Right atrium auricular region (tissue), 2 donors: Measurements from ENCODE around the gene TBX20. TPM values are rescaled to one million over a fixed set of nuclear protein-coding genes. Genes with fewer than 3 reads are reported as not detected.
A peak's percentile ranks its signal among the peaks of the same experiment; 100 is the strongest.

Experiments
- DNase-seq: peaks from one replicate; pipeline ENCODE4 v3.0.0-alpha.2; 2019; ENCODE audit warnings: low spot score
- H3K27ac ChIP-seq, 2 donors: fragments of 200-600 bp; sonication (generic); 1 replicate in 1 of 2; 2 replicates in 1 of 2; pipeline ENCODE4 v1.5.1; 2016 to 2019
- H3K27me3 ChIP-seq, 2 donors: fragments of 200-600 bp; sonication (generic); one replicate each; pipeline versions ENCODE4 v1.5.1 to v1.6.0; 2017 to 2019
- H3K36me3 ChIP-seq: fragments of 200-600 bp; sonication (generic); one replicate; pipeline ENCODE4 v1.5.1; 2016
- H3K4me1 ChIP-seq, 2 donors: fragments of 200-600 bp; sonication (generic); one replicate each; pipeline versions ENCODE4 v1.5.1 to v1.6.0; 2017 to 2019
- H3K4me3 ChIP-seq, 2 donors: fragments of 200-600 bp; sonication (generic); 1 replicate in 1 of 2; 2 replicates in 1 of 2; pipeline ENCODE4 v1.5.1; 2017 to 2019; ENCODE audit warnings: mild to moderate bottlenecking in 1 of 2, moderate library complexity in 1 of 2
- H3K9me3 ChIP-seq, 2 donors: fragments of 200-600 bp; sonication (generic); one replicate each; pipeline ENCODE4 v1.5.1; 2019
- CTCF ChIP-seq, 2 donors: fragments of 200-600 bp; sonication (generic); IDR thresholded peaks; one replicate each; pipeline ENCODE4 v1.5.1; 2019; ENCODE audit warnings: antibody characterized with exemption in 2 of 2
- total RNA-seq, 2 donors: library from RNA; depleted of rRNA; stranded (reverse); fragments of >200 nt; gene quantifications; one replicate each; pipeline ENCODE4 v1.1.0, GENCODE V29; 2016

Gene TBX20
- total RNA-seq, 2 donors from 2014 or later: 132 to 140 TPM

DNA sequence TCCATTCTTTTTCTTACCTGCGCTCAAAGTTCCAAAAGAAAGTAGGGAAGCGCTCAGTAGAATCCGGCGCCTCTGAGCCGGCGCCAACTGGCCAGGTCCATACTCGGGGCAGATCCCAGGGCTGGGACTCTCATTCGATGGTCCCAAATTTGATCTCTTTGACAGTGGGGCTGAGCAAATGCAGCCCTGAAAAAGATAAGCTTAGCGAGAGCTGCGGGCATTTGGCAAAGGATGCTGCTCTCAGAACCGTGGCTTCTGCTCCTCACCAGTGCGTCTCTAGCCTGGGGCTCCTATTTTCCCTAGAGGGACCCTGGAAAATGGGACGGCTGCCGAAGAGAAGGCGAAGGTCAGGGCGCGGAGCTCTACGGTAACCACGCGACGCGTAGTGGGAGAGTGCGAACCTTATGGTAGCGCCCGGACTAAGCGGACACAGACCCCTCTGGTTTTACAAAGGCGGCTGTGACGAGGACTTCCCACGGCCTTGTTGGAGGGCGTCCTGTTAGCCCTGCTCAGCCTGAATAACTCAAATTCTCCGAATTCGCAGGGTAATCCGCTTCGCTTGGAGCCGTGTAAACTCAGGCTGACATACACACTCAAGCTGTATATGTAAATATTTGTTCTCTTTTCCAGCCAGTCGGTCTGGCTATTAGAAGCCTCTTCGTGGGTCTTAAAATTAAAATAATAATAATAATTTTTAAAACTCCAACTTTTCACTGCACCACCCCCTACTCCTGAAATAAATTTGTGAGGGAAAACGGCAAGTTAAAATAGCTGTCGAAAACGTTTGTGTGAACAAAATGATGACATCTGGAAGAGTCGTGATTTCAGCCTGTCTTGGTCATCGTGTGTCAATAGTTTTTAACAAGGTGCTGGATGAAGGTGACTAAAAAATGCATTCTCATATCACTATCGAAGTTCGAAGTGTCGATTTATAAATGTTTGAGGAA, 869 bp upstream of the TBX20 start:
- H3K36me3 ChIP-seq: peaks cover 5% of the 10 kb centered on the region
- no peak for TF ChIP-seq CTCF (IDR thresholded peaks at IDR 0.05)
- H3K27ac ChIP-seq: peak overlapping the region; percentile 88 to 95
- peaks cover 0 to 23% of the 10 kb centered on the region in 2 donors for H3K4me1 ChIP-seq
- H3K4me3 ChIP-seq: peak overlapping the region; percentile 81 to 83
- no peaks in the 10 kb centered on the region for H3K9me3 ChIP-seq
- DNase-seq: peak; percentile 60
- no peaks in the 10 kb centered on the region for H3K27me3 ChIP-seq

DNA sequence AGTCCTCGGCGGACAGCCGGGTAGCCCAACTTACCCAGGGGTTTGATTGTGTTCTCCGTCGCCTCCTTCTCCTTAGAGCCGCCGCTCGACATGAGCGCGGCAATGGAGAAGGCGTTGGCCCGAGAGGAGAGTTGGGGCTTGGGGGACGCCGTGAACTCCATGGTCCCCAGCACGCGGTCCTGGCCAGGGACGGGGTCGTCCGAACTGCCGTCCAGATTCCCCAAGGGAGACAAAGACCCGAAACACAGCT, 515 bp downstream of the TBX20 start:
- Histone ChIP-seq H3K4me1 (peaks cover 0 to 26% of the 10 kb centered on the region in 2 donors), H3K9me3 (no peaks in the 10 kb centered on the region), H3K36me3 (peaks cover 6% of the 10 kb centered on the region), H3K4me3 (peak overlapping the region; percentile 81 to 83), H3K27me3 (no peaks in the 10 kb centered on the region), H3K27ac (peak overlapping the region; percentile 91 to 95)
- TF ChIP-seq CTCF (IDR thresholded peaks at IDR 0.05): no peak
- DNase-seq: no peak

- Histone ChIP-seq H3K4me1 (peaks cover 0 to 24% of the 10 kb centered on the region in 2 donors), H3K27me3 (no peaks in the 10 kb centered on the region), H3K36me3 (peaks cover 6% of the 10 kb centered on the region), H3K9me3 (no peaks in the 10 kb centered on the region), H3K4me3 (peak overlapping the region; percentile 81 to 83), H3K27ac (peak overlapping the region; percentile 91 to 95)
- no peak for TF ChIP-seq CTCF (IDR thresholded peaks at IDR 0.05)
- DNase-seq: no peak
These were observed 1.1 kb downstream of the TBX20 start for GRCh38 chr7:35252612-35253459.

DNA sequence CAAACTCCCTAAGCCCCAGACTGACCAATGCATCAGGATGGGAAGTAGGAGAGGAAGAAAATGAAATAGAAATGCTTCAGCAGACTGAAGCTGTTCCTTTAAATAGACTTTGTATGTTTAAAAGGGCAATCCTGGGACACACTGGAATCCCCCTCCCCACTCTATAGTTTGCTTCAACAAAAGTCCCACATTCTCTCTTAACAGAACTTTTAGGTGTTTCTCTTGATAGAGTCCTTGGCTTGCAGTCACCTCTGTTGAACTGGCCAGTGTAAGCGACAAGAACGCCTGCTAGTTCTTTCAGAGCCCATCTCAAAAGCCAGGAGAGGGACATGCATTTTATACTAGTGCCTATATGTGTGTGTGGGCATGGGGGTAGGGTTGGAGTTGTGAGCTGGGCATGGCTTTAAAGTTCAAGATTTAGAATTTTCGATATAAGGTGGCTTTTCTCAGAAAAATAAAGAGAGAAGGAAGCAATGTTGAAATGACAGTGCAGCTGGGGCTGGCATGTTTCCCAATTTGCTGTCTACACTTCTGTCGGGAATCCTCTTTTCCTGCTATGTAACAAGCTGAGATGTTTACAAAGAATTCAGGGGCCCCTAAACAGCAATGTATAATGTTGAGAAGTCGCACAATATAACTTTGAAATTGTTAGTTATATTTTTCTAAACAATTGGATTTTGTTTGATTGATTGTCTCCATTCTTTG, 2.1 kb downstream of the TBX20 start:
- Histone ChIP-seq H3K36me3 (peaks cover 6% of the 10 kb centered on the region), H3K27me3 (no peaks in the 10 kb centered on the region), H3K4me3 (peak overlapping the region; percentile 81 to 83), H3K4me1 (peaks cover 0 to 22% of the 10 kb centered on the region in 2 donors), H3K27ac (peak overlapping the region; percentile 91 to 95), H3K9me3 (no peaks in the 10 kb centered on the region)
- no peak for TF ChIP-seq CTCF (IDR thresholded peaks at IDR 0.05)
- DNase-seq: no peak

DNA sequence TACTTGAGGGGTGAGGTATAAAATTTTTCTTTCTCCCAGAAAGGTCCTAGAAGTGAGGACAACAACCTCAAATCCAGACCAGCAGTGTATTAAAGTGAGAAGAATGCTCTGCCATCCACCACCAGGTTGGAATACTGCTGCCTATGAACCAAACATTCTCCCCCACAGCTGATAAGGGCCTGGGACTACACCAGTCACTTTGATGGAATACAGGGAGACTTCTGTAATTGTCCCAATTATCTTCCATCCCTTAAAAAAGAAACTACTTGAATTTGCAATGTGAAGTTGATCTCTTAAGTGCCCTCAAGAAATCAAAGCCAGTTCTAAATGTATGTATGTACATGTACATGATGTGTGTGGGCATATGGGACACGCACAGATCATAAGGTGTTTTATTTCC, 3.0 kb downstream of the TBX20 start:
- no peak for TF ChIP-seq CTCF (IDR thresholded peaks at IDR 0.05)
- Histone ChIP-seq H3K27ac (peak overlapping the region; percentile 91 to 95), H3K4me3 (peak overlapping the region; percentile 81 to 83), H3K27me3 (no peaks in the 10 kb centered on the region), H3K4me1 (peaks cover 0 to 22% of the 10 kb centered on the region in 2 donors), H3K9me3 (no peaks in the 10 kb centered on the region), H3K36me3 (peaks cover 6% of the 10 kb centered on the region)
- DNase-seq: no peak
